DND-41 (cell line): ENCODE measurements around the gene DNAH17.

ENCODE experiments used
- ATAC-seq: fragments of 200-7000 bp; cut with Tn5 transposase; 3 replicates; pipeline ENCODE4 v1.9.1; 2021; ENCODE audit warnings: low read depth; ENCODE audit not compliant: insufficient read depth
- DNase-seq: peaks from one replicate; pipeline ENCODE4 v3.0.0-alpha.2; 2020
- H2AFZ ChIP-seq: 2 replicates; pipeline ENCODE4 v1.6.0; 2012; ENCODE audit warnings: low read depth, low read length
- H3K27ac ChIP-seq: 2 replicates; pipeline ENCODE4 v1.5.1; 2012; ENCODE audit warnings: low read length, inconsistent platforms
- H3K27me3 ChIP-seq: fragments of 200-600 bp; sonication (generic); 2 replicates; pipeline ENCODE4 v1.6.0; 2012; ENCODE audit warnings: low read length, mild to moderate bottlenecking, inconsistent platforms; ENCODE audit not compliant: insufficient read depth, poor library complexity
- H3K36me3 ChIP-seq: 2 replicates; pipeline ENCODE4 v1.5.1; 2012; ENCODE audit warnings: low read length, inconsistent platforms; ENCODE audit not compliant: insufficient read depth
- H3K4me1 ChIP-seq: 2 replicates; pipeline ENCODE4 v1.5.1; 2012; ENCODE audit warnings: mild to moderate bottlenecking, low read length; ENCODE audit not compliant: insufficient read depth
- H3K4me2 ChIP-seq: 2 replicates; pipeline ENCODE4 v1.6.0; 2012; ENCODE audit warnings: mild to moderate bottlenecking, moderate library complexity, low read length, inconsistent platforms; ENCODE audit not compliant: insufficient read depth
- H3K4me3 ChIP-seq, 2 experiments: fragments of 200-600 bp in 1 of 2; shearing (Covaris generic) in 1 of 2; 2 replicates each; pipeline ENCODE4 v1.5.1; 2012 to 2016; ENCODE audit warnings: inconsistent platforms in 2 of 2, low read length in 2 of 2, mild to moderate bottlenecking in 2 of 2, low read depth in 1 of 2, moderate library complexity in 1 of 2
- H3K79me2 ChIP-seq: 2 replicates; pipeline ENCODE4 v1.6.0; 2012; ENCODE audit warnings: low read length, inconsistent platforms; ENCODE audit not compliant: insufficient read depth
- H3K9ac ChIP-seq: 2 replicates; pipeline ENCODE4 v1.6.0; 2012; ENCODE audit warnings: low read depth, mild to moderate bottlenecking, inconsistent platforms, low read length, moderate library complexity
- H3K9me3 ChIP-seq: 2 replicates; pipeline ENCODE4 v1.5.1; 2012; ENCODE audit warnings: low read length, moderate library complexity, mild to moderate bottlenecking, inconsistent platforms; ENCODE audit not compliant: insufficient read depth, severe bottlenecking
- H4K20me1 ChIP-seq: 2 replicates; pipeline ENCODE4 v1.6.0; 2012; ENCODE audit warnings: low read length; ENCODE audit not compliant: insufficient read depth
- EZH2 ChIP-seq: IDR thresholded peaks from 3 replicates; pipeline ENCODE4 v1.6.1; 2012; ENCODE audit warnings: borderline replicate concordance, low read depth, mild to moderate bottlenecking, moderate library complexity, low read length, inconsistent platforms; ENCODE audit not compliant: severe bottlenecking
- TF ChIP-seq, protein P1 (sequence below): IDR thresholded peaks from 2 replicates; pipeline ENCODE4 v1.5.1; 2012; ENCODE audit warnings: borderline replicate concordance, low read length, moderate library complexity, mild to moderate bottlenecking; ENCODE audit not compliant: poor library complexity, severe bottlenecking; ENCODE audit errors: extremely low read depth

DNAH17 gene

DNA sequence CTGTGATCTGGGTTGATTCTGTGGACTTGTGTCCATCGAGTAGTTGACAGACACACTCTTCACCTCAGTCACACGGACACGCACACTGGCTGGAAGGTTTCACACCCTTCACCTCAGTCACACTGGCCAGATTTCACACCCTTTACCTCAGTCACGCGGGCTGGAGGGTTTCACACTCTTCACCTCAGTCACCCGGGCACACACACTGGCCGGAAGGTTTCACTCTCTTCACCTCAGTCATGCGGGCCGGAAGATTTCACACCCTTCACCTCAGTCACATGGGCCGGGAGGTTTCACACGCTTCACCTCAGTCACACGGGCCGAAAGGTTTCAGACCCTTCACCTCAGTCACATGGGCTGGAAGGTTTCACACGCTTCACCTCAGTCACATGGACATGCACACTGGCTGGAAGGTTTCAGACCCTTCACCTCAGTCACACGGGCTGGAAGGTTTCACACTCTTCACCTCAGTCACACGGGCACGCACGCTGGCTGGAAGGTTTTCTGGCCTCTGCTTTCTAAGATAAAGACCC is 102.5 kb downstream of the DNAH17 start:
- no peak overlapping the region for H3K4me2 ChIP-seq
- no peak for ATAC-seq
- no peaks in the 10 kb centered on the region for H3K9me3 ChIP-seq
- H4K20me1 ChIP-seq, result no peaks in the 10 kb centered on the region
- no peak overlapping the region for H3K9ac ChIP-seq
- H3K4me3 ChIP-seq, result no peak overlapping the region
- no peaks in the 10 kb centered on the region for H3K4me1 ChIP-seq
- TF ChIP-seq, protein P1, sequence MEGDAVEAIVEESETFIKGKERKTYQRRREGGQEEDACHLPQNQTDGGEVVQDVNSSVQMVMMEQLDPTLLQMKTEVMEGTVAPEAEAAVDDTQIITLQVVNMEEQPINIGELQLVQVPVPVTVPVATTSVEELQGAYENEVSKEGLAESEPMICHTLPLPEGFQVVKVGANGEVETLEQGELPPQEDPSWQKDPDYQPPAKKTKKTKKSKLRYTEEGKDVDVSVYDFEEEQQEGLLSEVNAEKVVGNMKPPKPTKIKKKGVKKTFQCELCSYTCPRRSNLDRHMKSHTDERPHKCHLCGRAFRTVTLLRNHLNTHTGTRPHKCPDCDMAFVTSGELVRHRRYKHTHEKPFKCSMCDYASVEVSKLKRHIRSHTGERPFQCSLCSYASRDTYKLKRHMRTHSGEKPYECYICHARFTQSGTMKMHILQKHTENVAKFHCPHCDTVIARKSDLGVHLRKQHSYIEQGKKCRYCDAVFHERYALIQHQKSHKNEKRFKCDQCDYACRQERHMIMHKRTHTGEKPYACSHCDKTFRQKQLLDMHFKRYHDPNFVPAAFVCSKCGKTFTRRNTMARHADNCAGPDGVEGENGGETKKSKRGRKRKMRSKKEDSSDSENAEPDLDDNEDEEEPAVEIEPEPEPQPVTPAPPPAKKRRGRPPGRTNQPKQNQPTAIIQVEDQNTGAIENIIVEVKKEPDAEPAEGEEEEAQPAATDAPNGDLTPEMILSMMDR, result no peak
- no peak for TF ChIP-seq EZH2
- no peak overlapping the region for H3K27ac ChIP-seq
- H2AFZ ChIP-seq, result no peak overlapping the region
- no peak for DNase-seq
- H3K36me3 ChIP-seq, result no peaks in the 10 kb centered on the region
- no peaks in the 10 kb centered on the region for H3K79me2 ChIP-seq
- no peaks in the 10 kb centered on the region for H3K27me3 ChIP-seq

DNA sequence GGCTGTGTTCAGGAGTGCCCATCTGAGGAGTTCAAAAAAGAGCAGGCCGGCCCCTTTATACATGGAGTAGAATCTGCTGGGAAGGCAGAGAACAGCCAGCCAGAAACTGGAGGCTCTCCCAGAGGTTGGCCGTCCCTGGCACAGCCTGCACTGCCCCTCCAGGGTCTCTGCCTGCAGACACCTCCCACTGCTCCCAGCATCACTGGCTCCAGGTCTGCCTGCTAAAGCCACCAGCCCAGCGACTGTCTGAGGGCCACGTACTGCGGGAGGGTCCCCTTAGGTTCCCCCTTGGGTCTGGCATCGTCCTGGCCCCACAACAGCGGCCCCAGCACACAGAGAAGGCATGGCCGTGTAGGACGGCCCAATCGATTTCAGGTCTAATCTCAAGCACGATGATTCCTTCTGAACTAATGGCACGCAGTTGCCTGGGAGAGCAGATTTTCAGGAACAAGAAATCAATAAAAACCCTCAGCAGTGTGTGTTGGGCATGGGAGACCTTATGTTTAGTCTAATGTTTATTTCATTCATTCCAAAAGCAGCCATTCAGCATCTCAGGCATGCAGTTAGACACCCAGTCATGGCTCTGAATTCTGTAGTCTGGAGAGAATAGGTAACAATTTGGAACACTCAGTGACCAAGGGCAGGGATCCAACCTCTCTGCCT is 103.1 kb downstream of the DNAH17 start:
- no peak overlapping the region for H3K27ac ChIP-seq
- no peaks in the 10 kb centered on the region for H4K20me1 ChIP-seq
- no peaks in the 10 kb centered on the region for H3K36me3 ChIP-seq
- H3K4me3 ChIP-seq, result no peak overlapping the region
- H3K27me3 ChIP-seq, result no peaks in the 10 kb centered on the region
- no peak for ATAC-seq
- TF ChIP-seq EZH2, result no peak
- TF ChIP-seq, protein P1, result no peak
- no peak overlapping the region for H3K4me2 ChIP-seq
- H3K9ac ChIP-seq, result no peak overlapping the region
- no peaks in the 10 kb centered on the region for H3K9me3 ChIP-seq
- H3K4me1 ChIP-seq, result no peaks in the 10 kb centered on the region
- no peak for DNase-seq
- H3K79me2 ChIP-seq, result no peaks in the 10 kb centered on the region
- H2AFZ ChIP-seq, result no peak overlapping the region

DNA sequence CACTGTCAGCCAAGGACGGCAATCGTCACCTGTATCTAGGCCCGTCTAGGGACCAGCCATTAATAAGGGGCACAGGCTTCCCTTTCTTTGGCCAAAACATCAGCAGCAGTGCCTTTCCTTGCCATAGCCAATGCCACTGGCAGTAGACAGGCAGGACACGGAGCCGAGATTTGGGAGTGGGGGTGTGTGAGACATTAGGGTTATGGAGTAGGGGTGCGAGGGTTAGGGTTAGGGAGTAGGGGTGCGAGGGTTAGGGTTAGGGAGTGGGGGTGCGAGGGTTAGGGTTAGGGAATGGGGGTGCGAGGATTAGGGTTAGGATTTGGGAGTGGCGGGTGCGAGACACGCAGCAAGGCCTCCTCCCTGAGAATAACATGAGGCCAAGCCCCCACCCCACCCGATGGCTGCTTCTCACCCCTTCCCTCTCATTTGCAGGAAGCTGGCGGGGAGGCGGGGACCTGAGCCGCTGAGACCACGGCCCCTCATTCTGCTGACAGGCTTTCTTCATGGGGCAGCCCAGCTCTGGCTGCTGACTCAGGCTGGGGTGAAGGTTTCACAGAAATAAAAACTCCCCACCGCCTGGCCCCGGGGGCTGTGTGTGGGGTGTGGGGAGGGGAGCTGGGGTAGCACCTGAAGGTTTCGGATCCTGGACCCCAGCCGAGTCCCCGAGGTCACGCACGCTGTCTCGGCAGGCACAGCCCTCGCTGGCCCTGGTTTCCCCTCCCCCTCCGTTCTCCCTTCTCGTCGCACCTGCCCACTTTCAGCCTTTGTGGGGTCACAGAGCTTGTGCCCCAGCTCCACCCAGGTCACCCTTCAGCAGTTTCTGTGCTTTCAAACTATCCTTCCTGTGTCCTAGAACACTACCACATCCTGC is 104.9 kb downstream of the DNAH17 start:
- Histone ChIP-seq H3K36me3 (no peaks in the 10 kb centered on the region), H3K4me3 (no peak overlapping the region), H3K4me2 (no peak overlapping the region), H3K9me3 (no peaks in the 10 kb centered on the region), H2AFZ (no peak overlapping the region), H3K4me1 (no peaks in the 10 kb centered on the region), H3K27ac (no peak overlapping the region), H3K79me2 (no peaks in the 10 kb centered on the region), H3K9ac (no peak overlapping the region), H4K20me1 (no peaks in the 10 kb centered on the region), H3K27me3 (no peaks in the 10 kb centered on the region)
- DNase-seq (no peak), ATAC-seq (no peak)
- TF ChIP-seq, protein P1, result no peak
- TF ChIP-seq EZH2, result no peak
